ENCODE data around the gene TMC4. TPM values are rescaled to one million over a fixed set of nuclear protein-coding genes. Genes with fewer than 3 reads are reported as not detected.
A peak's percentile ranks its signal among the peaks of the same experiment; 100 is the strongest.

The TMC4 gene
- total RNA-seq, 6 donors from 2014 or later: 35.7 to 116 (median 48.5) TPM

GRCh38 chr19:54193011-54193410 lies 20.1 kb upstream of the TMC4 start:
- no peak for TF ChIP-seq CTCF (IDR thresholded peaks at IDR 0.05)
- TF ChIP-seq POLR2AphosphoS5 (IDR thresholded peaks at IDR 0.05): no peak
- TF ChIP-seq EP300 (IDR thresholded peaks at IDR 0.05): no peak
- TF ChIP-seq POLR2A (IDR thresholded peaks at IDR 0.05): no peak
- peaks cover 0 to 20% (median 14%) of the 10 kb centered on the region in 4 donors for H3K36me3 ChIP-seq
- H3K27ac ChIP-seq: peak overlapping the region in 1 of 4 donors; percentile 99
- no peak overlapping the region for H3K4me3 ChIP-seq
- peaks cover 18 to 31% (median 20%) of the 10 kb centered on the region in 4 donors for H3K4me1 ChIP-seq
- no peak for ATAC-seq (ENCODE audit: low FRiP score in 2 of 2)
- no peaks in the 10 kb centered on the region for H3K27me3 ChIP-seq
- no peak for DNase-seq
- no peaks in the 10 kb centered on the region for H3K9me3 ChIP-seq
- WGBS, 2 donors: 91 to 95% methylated on average over 11 of the region's 11 CpGs

- TF ChIP-seq EP300 (IDR thresholded peaks at IDR 0.05) (no peak), POLR2A (IDR thresholded peaks at IDR 0.05) (no peak), CTCF (IDR thresholded peaks at IDR 0.05) (no peak), POLR2AphosphoS5 (IDR thresholded peaks at IDR 0.05) (no peak)
- Histone ChIP-seq H3K9me3 (no peaks in the 10 kb centered on the region), H3K4me1 (peaks cover 19 to 33% (median 22%) of the 10 kb centered on the region in 4 donors), H3K4me3 (peak overlapping the region; percentile 73 to 85 (median 80)), H3K36me3 (peaks cover 0 to 22% (median 15%) of the 10 kb centered on the region in 4 donors), H3K27me3 (no peaks in the 10 kb centered on the region), H3K27ac (peak overlapping the region; percentile 99 to 100 (median 99))
- 68 to 73% methylated on average over 16 to 19 of the region's 19 CpGs for WGBS, 2 donors
- DNase-seq (peak in 1 of 2 donors; percentile 88), ATAC-seq (ENCODE audit: low FRiP score in 2 of 2) (no peak)
Measured at GRCh38 chr19:54191811-54192453, 19.0 kb upstream of the TMC4 start.

GRCh38 chr19:54191011-54191810 lies 18.3 kb upstream of the TMC4 start, which contains the start of gene TSEN34:
TSS of gene TSEN34 (plus strand) at chr19:54191308. CDS start at chr19:54191365, 57 bp downstream.
- ATAC-seq (ENCODE audit: low FRiP score in 2 of 2) (peak; percentile 52 to 67), DNase-seq (peak; percentile 93 to 98)
- Histone ChIP-seq H3K4me3 (peak within 1 kb of the TSS; percentile 73 to 85 (median 80)), H3K4me1 (peaks cover 19 to 33% (median 22%) of the 10 kb centered on the region in 4 donors), H3K27ac (peak within 1 kb of the TSS; percentile 99 to 100 (median 99)), H3K9me3 (no peaks in the 10 kb centered on the region), H3K36me3 (peaks cover 0 to 29% (median 19%) of the 10 kb centered on the region in 4 donors), H3K27me3 (no peaks in the 10 kb centered on the region)
- TF ChIP-seq EP300 (IDR thresholded peaks at IDR 0.05) (no peak), CTCF (IDR thresholded peaks at IDR 0.05) (peak in 2 of 6 experiments; percentile 9 to 25), POLR2A (IDR thresholded peaks at IDR 0.05) (peak in 3 of 4 donors; percentile 32 to 92 (median 89)), POLR2AphosphoS5 (IDR thresholded peaks at IDR 0.05) (peak; percentile 9 to 84)
- WGBS, 2 donors: 0 to 2% methylated on average over 15 to 18 of the region's 77 CpGs

- DNase-seq (peak; percentile 99), ATAC-seq (ENCODE audit: low FRiP score in 2 of 2) (peak; percentile 85 to 93)
- TF ChIP-seq POLR2AphosphoS5 (IDR thresholded peaks at IDR 0.05): peak in 1 of 2 donors; percentile 19
- TF ChIP-seq CTCF (IDR thresholded peaks at IDR 0.05): no peak
- H3K27ac ChIP-seq: peak overlapping the region; percentile 99 to 100 (median 99)
- peak overlapping the region; percentile 73 to 85 (median 80) for H3K4me3 ChIP-seq
- H3K9me3 ChIP-seq: no peaks in the 10 kb centered on the region
- peaks cover 19 to 33% (median 22%) of the 10 kb centered on the region in 4 donors for H3K4me1 ChIP-seq
- WGBS, 2 donors: 0 to 3% methylated on average over 6 to 54 of the region's 56 CpGs
- no peaks in the 10 kb centered on the region for H3K27me3 ChIP-seq
- peaks cover 0 to 29% (median 19%) of the 10 kb centered on the region in 4 donors for H3K36me3 ChIP-seq
Measured at GRCh38 chr19:54190503-54191010, 17.6 kb upstream of the TMC4 start.
